Activated CD8-positive, alpha-beta memory T cell treated with anti-CD3 and anti-CD28 coated beads, Interleukin-2, amount 10 ng/mL, durations not matched to agents 7 days and 5 days (primary cell): ENCODE results near the gene TGFB1. TPM values are rescaled to one million over a fixed set of nuclear protein-coding genes. Genes with fewer than 3 reads are reported as not detected.
"Not testable (repeated sequence)": the region's sequence is repeated elsewhere in the genome, so short reads cannot be mapped to it uniquely, and the experiment has no call there.

Experiments
- ATAC-seq: fragments of 150-1000 bp; cut with Tn5 transposase; one replicate; pipeline ENCODE4 v1.10.0; 2021; ENCODE audit warnings: moderate library complexity
- CTCF ChIA-PET: fragments of 350-600 bp; sonication (Branson Sonifier 250); formaldehyde crosslinking; loops from one replicate; lab custom pipeline; 2021; ENCODE audit warnings: antibody characterized with exemption; lab: Charles Lee
- DNase-seq: peaks from one replicate; pipeline ENCODE4 v3.0.0-alpha.2; 2020
- H3K27ac Mint-ChIP-seq: one replicate; pipeline ENCODE4 v1.8.0; 2021; ENCODE audit warnings: mild to moderate bottlenecking, mixed read lengths
- H3K27me3 Mint-ChIP-seq: one replicate; pipeline ENCODE4 v1.8.0; 2021; ENCODE audit warnings: mixed read lengths
- H3K36me3 Mint-ChIP-seq: one replicate; pipeline ENCODE4 v1.8.0; 2021; ENCODE audit warnings: mild to moderate bottlenecking, mixed read lengths
- H3K4me1 Mint-ChIP-seq: one replicate; pipeline ENCODE4 v1.8.0; 2021; ENCODE audit warnings: mixed read lengths
- H3K4me3 Mint-ChIP-seq: one replicate; pipeline ENCODE4 v1.8.0; 2021; ENCODE audit warnings: mild to moderate bottlenecking, moderate library complexity, mixed read lengths
- H3K9me3 Mint-ChIP-seq: one replicate; pipeline ENCODE4 v1.8.0; 2022; ENCODE audit warnings: low read depth, mixed read lengths
- total RNA-seq, 2 experiments: library from RNA; stranded (reverse); gene quantifications; one replicate each; pipeline ENCODE4 v1.2.3, GENCODE V29; 2021

Gene TGFB1
- total RNA-seq, 2 experiments from 2014 or later, result 171 to 179 TPM

- ATAC-seq, H3K36me3 Mint-ChIP-seq, DNase-seq, H3K27me3 Mint-ChIP-seq, CTCF ChIA-PET, H3K4me1 Mint-ChIP-seq, H3K9me3 Mint-ChIP-seq, H3K4me3 Mint-ChIP-seq, H3K27ac Mint-ChIP-seq: not testable (repeated sequence)
Measured at GRCh38 chr19:41381536-41381935, 27.8 kb upstream of the TGFB1 start.

DNA sequence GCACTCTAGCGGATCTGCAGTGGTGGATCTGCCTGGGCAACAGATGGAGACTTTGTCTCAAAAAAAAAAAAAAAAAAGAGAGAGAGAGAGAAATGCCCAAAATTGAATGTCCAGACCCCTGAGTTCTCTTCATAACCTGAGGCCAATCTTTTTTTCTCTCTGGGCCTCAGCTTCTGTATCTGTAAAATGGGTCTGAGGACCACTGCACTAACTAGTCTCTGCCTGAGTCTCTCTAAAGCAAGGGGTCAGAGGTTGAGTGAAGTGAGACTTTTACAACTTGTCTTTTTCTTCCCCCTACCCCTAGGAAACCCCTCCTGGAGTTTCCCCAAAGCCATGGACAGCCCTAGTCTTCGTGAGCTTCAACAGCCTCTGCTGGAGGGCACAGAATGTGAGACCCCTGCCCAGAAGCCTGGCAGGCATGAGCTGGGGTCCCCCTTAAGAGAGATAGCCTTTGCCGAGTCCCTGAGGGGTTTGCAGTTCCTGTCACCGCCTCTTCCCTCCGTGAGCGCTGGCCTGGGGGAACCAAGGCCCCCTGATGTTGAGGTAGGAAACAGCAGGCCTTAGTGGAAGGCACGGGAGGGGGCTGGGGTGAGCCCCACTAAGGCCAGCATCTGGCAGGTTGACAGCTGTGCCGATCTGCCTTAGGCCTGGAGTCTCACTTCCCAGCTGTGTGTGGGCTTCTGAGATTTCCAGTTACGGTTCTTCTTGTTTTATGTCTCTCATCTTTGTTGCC lies 24.4 kb upstream of the TGFB1 start:
- CTCF ChIA-PET, result interaction anchor here (0.7 to 0.9 kb wide), 2 partner anchors 61 to 252 kb away, joined by 3 read pairs; partner anchors contain the start of gene DMAC2
- H3K9me3 Mint-ChIP-seq, result no peaks in the 10 kb centered on the region

DNA sequence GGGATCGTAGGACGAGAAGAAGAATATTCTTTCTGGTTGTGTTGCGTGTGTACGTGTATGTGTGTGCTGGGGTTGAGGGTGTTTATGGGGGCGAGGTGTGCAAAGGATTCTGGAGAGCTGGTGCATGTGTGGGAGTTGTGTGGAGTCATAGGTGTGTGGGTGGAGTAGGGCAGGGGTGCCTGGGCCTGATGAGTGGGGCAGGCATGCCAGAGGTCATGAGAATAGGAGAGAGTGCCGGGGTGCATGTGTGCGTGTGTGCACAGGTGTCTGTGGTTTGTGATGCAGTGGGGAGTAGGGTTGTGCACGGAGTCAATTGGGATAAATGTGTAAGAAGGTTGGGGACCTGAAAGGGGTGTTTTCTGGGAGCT lies 23.3 kb upstream of the TGFB1 start:
- CTCF ChIA-PET, result interaction anchor here (0.7 kb wide), 1 partner anchor 16 kb away, joined by 3 read pairs; no protein-coding TSS in a partner anchor
- DNase-seq (no peak), ATAC-seq (peak; percentile 28)
- H3K4me1 Mint-ChIP-seq, result peaks cover 11% of the 10 kb centered on the region
- H3K9me3 Mint-ChIP-seq, result no peaks in the 10 kb centered on the region
- peaks cover 3% of the 10 kb centered on the region for H3K36me3 Mint-ChIP-seq
- H3K27me3 Mint-ChIP-seq, result no peaks in the 10 kb centered on the region
- H3K27ac Mint-ChIP-seq, result no peak overlapping the region
- peak overlapping the region; percentile 37 for H3K4me3 Mint-ChIP-seq

More for the DNA sequence above, 24.4 kb upstream of the TGFB1 start:
- DNase-seq, result no peak
- ATAC-seq, result peak; percentile 39
- no peak overlapping the region for H3K27ac Mint-ChIP-seq
- peaks cover 11% of the 10 kb centered on the region for H3K4me1 Mint-ChIP-seq
- H3K36me3 Mint-ChIP-seq, result peaks cover 3% of the 10 kb centered on the region
- no peak overlapping the region for H3K4me3 Mint-ChIP-seq
- H3K27me3 Mint-ChIP-seq, result no peaks in the 10 kb centered on the region

GRCh38 chr19:41376241-41376997 lies 22.7 kb upstream of the TGFB1 start, which contains the start of gene TMEM91:
TMEM91 (plus strand) TSS chr19:41376533; CDS start chr19:41378310, 1,777 bp downstream.
- ATAC-seq (peak; percentile 47), DNase-seq (no peak)
- peak within 1 kb of the TSS; percentile 51 for H3K4me3 Mint-ChIP-seq
- no peaks in the 10 kb centered on the region for H3K27me3 Mint-ChIP-seq
- no peak within 1 kb of the TSS for H3K27ac Mint-ChIP-seq
- peaks cover 11% of the 10 kb centered on the region for H3K4me1 Mint-ChIP-seq
- peaks cover 3% of the 10 kb centered on the region for H3K36me3 Mint-ChIP-seq
- no peaks in the 10 kb centered on the region for H3K9me3 Mint-ChIP-seq
- CTCF ChIA-PET, result no interaction called here

DNA sequence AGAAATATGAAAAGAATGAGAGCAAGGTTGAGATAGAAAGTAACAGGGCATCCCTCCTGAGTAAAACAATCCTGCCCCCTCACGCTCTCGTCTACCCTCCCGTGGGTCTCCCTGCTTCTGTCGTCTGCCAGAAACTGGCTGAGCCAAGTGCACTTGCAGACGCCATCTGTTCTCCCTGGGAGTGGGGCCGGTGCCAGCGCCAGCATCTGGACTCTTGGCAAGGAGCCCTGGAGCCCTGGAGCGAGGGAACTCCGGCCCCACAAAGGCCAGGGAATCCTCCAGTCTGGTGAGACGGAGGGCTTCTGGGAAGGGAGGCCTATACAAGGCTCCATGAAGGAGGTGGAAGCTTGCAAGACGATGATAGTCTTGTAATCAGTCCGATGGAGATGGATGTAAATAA lies 20.3 kb upstream of the TGFB1 start:
- CTCF ChIA-PET, result no interaction called here

GRCh38 chr19:41372501-41372900 lies 18.8 kb upstream of the TGFB1 start:
- Mint-ChIP-seq H3K27me3 (no peaks in the 10 kb centered on the region), H3K27ac (no peak overlapping the region), H3K4me1 (peaks cover 14% of the 10 kb centered on the region), H3K4me3 (no peak overlapping the region), H3K36me3 (peaks cover 3% of the 10 kb centered on the region), H3K9me3 (no peaks in the 10 kb centered on the region)
- DNase-seq (no peak), ATAC-seq (no peak)
- CTCF ChIA-PET, result interaction anchor here (0.9 kb wide), 2 partner anchors 9 to 225 kb away, joined by 3 read pairs; partner anchors contain the start of gene B9D2

More for the DNA sequence above, 20.3 kb upstream of the TGFB1 start:
- H3K27ac Mint-ChIP-seq, result no peak overlapping the region
- H3K27me3 Mint-ChIP-seq, result no peaks in the 10 kb centered on the region
- H3K36me3 Mint-ChIP-seq, result peaks cover 3% of the 10 kb centered on the region
- peaks cover 11% of the 10 kb centered on the region for H3K4me1 Mint-ChIP-seq
- ATAC-seq (no peak), DNase-seq (no peak)
- no peaks in the 10 kb centered on the region for H3K9me3 Mint-ChIP-seq
- H3K4me3 Mint-ChIP-seq, result no peak overlapping the region

- no peaks in the 10 kb centered on the region for H3K27me3 Mint-ChIP-seq
- H3K36me3 Mint-ChIP-seq, result peaks cover 3% of the 10 kb centered on the region
- no peak for DNase-seq
- no peak overlapping the region for H3K27ac Mint-ChIP-seq
- CTCF ChIA-PET, result interaction anchor here (0.6 kb wide), 1 partner anchor 490 kb away, joined by 4 read pairs; no protein-coding TSS in a partner anchor
- peaks cover 9% of the 10 kb centered on the region for H3K4me1 Mint-ChIP-seq
- ATAC-seq, result no peak
- no peaks in the 10 kb centered on the region for H3K9me3 Mint-ChIP-seq
- no peak overlapping the region for H3K4me3 Mint-ChIP-seq
Measured at GRCh38 chr19:41371541-41371940, 17.8 kb upstream of the TGFB1 start.

DNA sequence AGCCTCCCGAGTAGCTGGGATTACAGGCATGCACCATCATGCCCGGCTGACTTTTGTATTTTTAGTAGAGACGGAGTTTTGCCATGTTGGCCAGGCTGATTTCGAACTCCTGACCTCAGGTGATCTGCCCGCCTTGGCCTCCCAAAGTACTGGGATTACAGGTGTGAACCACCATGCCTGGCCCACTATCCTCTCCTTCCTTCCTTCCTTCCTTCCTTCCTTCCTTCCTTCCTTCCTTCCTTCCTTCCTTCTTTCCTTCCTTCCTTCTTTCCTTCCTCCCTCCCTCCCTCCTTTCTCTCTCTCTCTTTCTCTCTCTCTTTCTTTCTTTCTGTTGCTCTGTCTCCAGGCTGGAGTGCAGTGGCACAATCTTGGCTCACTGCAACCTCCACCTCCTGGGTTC lies 17.4 kb upstream of the TGFB1 start:
- CTCF ChIA-PET, H3K9me3 Mint-ChIP-seq, ATAC-seq, H3K27ac Mint-ChIP-seq, H3K4me1 Mint-ChIP-seq, H3K36me3 Mint-ChIP-seq, H3K27me3 Mint-ChIP-seq, H3K4me3 Mint-ChIP-seq, DNase-seq: not testable (repeated sequence)

DNA sequence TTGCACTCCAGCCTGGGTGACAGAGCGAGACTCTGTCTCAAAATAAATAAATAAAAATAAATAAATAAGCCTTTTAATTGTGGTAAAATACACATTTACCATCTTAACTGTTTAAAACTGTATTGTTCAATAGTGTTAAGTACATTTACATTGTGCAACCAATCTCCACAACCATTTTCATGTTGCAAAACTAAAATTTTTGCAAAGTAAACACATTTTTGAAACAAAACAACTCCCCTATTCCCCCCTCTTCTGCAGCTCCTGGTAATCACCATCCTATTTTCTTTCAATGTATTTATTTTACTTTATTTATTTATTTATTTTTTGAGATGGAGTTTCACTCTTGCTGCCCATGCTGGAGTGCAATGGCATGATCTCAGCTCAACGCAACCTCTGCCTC lies 16.0 kb upstream of the TGFB1 start:
- H3K4me3 Mint-ChIP-seq, result no peak overlapping the region
- peaks cover 10% of the 10 kb centered on the region for H3K4me1 Mint-ChIP-seq
- CTCF ChIA-PET, result interaction anchor here (1.1 to 2.1 kb wide), 2 partner anchors 12 to 70 kb away, joined by 3 to 5 read pairs; partner anchors contain the start of gene DMAC2
- H3K36me3 Mint-ChIP-seq, result no peaks in the 10 kb centered on the region
- ATAC-seq, result no peak
- H3K9me3 Mint-ChIP-seq, result no peaks in the 10 kb centered on the region
- no peaks in the 10 kb centered on the region for H3K27me3 Mint-ChIP-seq
- DNase-seq, result no peak
- H3K27ac Mint-ChIP-seq, result no peak overlapping the region

- H3K4me3 Mint-ChIP-seq, result no peak overlapping the region
- ATAC-seq (no peak), DNase-seq (no peak)
- no peaks in the 10 kb centered on the region for H3K9me3 Mint-ChIP-seq
- no peaks in the 10 kb centered on the region for H3K27me3 Mint-ChIP-seq
- H3K4me1 Mint-ChIP-seq, result peaks cover 22% of the 10 kb centered on the region
- peaks cover 2% of the 10 kb centered on the region for H3K36me3 Mint-ChIP-seq
- no peak overlapping the region for H3K27ac Mint-ChIP-seq
- CTCF ChIA-PET, result no interaction called here
Measured at GRCh38 chr19:41367848-41368301, 14.2 kb upstream of the TGFB1 start.

DNA sequence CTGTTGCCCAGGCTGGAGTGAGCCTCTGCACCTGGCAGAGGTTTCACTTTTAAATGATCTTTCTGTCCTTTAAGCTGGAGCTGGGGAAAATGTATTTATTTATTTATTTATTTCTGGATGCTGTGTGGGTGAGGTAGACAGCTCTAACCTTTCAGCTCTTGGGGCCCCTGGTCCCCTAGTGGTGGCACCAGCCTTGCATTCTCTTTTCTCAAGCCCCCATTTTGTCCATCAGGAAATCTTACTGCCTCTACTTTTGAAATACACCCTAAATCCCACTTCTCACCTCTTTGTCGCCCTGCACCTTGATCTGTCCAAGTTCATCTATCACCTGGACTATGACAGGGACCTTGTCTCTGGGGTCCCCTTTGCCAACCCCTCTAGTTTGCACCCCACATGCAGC lies 12.4 kb upstream of the TGFB1 start:
- CTCF ChIA-PET, result interaction anchor here (0.7 to 4.7 kb wide), 6 partner anchors 9 to 65 kb away, joined by 3 to 51 read pairs (median 8); partner anchors contain the start of gene TGFB1
- ATAC-seq, result no peak
- H3K27ac Mint-ChIP-seq, result peak overlapping the region; percentile 19
- DNase-seq, result peak; percentile 52
- no peaks in the 10 kb centered on the region for H3K9me3 Mint-ChIP-seq
- peaks cover 27% of the 10 kb centered on the region for H3K4me1 Mint-ChIP-seq
- peaks cover 2% of the 10 kb centered on the region for H3K36me3 Mint-ChIP-seq
- no peaks in the 10 kb centered on the region for H3K27me3 Mint-ChIP-seq
- H3K4me3 Mint-ChIP-seq, result no peak overlapping the region

- no peak for DNase-seq
- H3K4me3 Mint-ChIP-seq, result peak overlapping the region; percentile 90
- no peak for ATAC-seq
- H3K9me3 Mint-ChIP-seq, result no peaks in the 10 kb centered on the region
- CTCF ChIA-PET, result interaction anchor here (1.0 to 4.7 kb wide), 14 partner anchors 8 to 766 kb away, joined by 3 to 51 read pairs (median 4); partner anchors contain the start of genes DMAC2 and TGFB1
- H3K4me1 Mint-ChIP-seq, result peaks cover 27% of the 10 kb centered on the region
- no peaks in the 10 kb centered on the region for H3K27me3 Mint-ChIP-seq
- peaks cover 2% of the 10 kb centered on the region for H3K36me3 Mint-ChIP-seq
- H3K27ac Mint-ChIP-seq, result peak overlapping the region; percentile 95
Measured at GRCh38 chr19:41364524-41365391, 11.0 kb upstream of the TGFB1 start.
